Activated naive CD4-positive, alpha-beta T cell treated with anti-CD3 and anti-CD28 coated beads, Interleukin-2, amount 50 U/mL, for 24 hours (primary cell): ENCODE measurements around the gene C1QTNF7.

Experiments
- H3K27ac Mint-ChIP-seq: one replicate; pipeline ENCODE4 v1.8.0; 2021; ENCODE audit warnings: mild to moderate bottlenecking, mixed read lengths
- H3K27me3 Mint-ChIP-seq: one replicate; pipeline ENCODE4 v1.8.0; 2021; ENCODE audit warnings: mixed read lengths
- H3K36me3 Mint-ChIP-seq: one replicate; pipeline ENCODE4 v1.8.0; 2021; ENCODE audit warnings: mixed read lengths
- H3K4me1 Mint-ChIP-seq: one replicate; pipeline ENCODE4 v1.8.0; 2021; ENCODE audit warnings: mixed read lengths
- H3K4me3 Mint-ChIP-seq: one replicate; pipeline ENCODE4 v1.8.0; 2021; ENCODE audit warnings: mild to moderate bottlenecking, mixed read lengths
- H3K9me3 Mint-ChIP-seq: one replicate; pipeline ENCODE4 v1.8.0; 2021; ENCODE audit warnings: mixed read lengths

Gene C1QTNF7

DNA sequence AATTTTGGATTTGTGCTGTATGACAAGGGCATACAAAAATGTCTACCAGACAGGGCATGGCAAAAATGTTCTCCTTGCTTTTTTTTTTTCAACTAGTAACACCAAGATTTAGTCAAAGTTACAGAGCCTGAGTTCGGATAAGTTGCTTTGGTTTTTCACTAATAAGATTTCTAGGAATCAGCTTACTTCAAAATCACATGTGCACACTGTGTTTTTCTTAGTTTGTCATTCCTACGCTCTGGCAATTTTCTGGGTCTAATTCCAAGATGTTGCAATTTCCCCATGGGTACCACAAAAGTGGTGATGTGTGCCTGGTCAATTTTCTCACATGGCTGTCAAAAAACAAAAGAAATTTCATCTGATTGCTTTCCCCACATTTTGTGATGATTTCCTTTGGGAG, 6.3 kb downstream of the C1QTNF7 start:
- Mint-ChIP-seq H3K36me3 (no peaks in the 10 kb centered on the region), H3K27me3 (no peaks in the 10 kb centered on the region), H3K9me3 (no peaks in the 10 kb centered on the region), H3K4me1 (no peaks in the 10 kb centered on the region), H3K27ac (no peak overlapping the region), H3K4me3 (no peak overlapping the region)

DNA sequence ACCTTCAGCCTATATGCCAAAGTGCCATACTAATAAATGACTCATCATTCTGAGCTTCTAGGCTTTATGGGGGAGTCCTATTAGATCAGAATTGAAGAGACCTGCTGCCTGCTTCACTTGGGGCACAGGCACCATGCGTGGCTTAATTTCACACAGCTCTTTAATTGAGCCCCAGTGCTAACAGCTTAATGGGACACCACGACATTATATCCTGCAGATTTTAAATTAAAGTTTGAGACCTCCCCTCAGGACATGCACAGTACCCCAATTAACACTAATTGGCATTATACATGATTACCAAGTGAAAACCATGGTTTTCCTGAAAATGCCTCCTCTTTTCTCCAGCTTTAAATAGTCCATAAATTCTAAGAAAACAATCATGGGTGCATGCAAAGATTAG, 6.8 kb downstream of the C1QTNF7 start:
- H3K4me3 Mint-ChIP-seq = no peak overlapping the region
- no peak overlapping the region for H3K27ac Mint-ChIP-seq
- no peaks in the 10 kb centered on the region for H3K36me3 Mint-ChIP-seq
- H3K4me1 Mint-ChIP-seq = no peaks in the 10 kb centered on the region
- no peaks in the 10 kb centered on the region for H3K9me3 Mint-ChIP-seq
- H3K27me3 Mint-ChIP-seq = no peaks in the 10 kb centered on the region

DNA sequence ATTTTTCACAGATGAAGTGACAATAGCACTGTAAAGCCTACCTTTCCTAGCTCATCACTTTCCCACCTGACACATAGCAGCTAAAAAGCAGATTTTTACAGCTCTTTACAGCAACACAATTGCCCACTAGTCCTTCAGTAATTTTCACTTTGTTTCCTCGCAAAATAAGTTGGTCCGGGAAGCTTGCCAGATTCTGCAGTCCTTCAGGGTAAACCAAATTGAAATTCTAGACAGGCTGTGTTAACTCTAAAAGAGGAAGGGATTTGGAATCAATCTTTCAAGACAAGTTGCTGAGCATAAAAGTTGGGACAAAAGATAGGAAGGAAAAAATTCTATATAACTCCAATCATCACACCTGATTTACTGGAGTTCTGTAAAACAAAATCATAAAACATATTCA, 8.7 kb downstream of the C1QTNF7 start:
- Mint-ChIP-seq H3K9me3 (no peaks in the 10 kb centered on the region), H3K4me3 (no peak overlapping the region), H3K27ac (no peak overlapping the region), H3K27me3 (no peaks in the 10 kb centered on the region), H3K36me3 (no peaks in the 10 kb centered on the region), H3K4me1 (no peaks in the 10 kb centered on the region)

DNA sequence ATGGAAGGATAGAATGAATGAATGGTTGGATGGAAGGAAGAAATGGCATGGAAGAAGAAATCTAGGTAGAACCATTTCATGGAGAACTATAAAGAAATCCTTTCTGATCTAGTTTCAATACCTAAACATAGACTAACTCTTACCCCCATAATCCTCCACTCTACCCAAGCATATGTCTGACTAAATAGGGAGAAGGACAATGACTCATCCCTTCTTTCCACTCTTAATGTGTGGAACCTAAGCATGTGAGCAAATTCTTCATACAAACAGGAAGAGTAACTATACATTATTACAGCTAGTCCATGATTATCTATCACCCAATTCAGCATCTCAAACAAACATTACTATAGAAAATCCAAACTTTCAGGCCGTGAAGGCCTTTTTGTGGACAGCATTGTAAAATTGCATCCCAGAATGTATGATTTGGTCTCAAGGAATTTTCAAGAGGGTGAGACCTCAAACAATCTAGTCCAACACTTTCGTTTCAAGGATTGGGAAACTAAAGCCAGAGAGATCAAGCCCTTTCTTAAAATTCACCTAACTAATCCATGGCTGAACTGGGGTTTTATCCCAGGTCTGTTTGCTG, 11.2 kb downstream of the C1QTNF7 start:
- Mint-ChIP-seq H3K4me3 (no peak overlapping the region), H3K9me3 (no peaks in the 10 kb centered on the region), H3K4me1 (no peaks in the 10 kb centered on the region), H3K27me3 (no peaks in the 10 kb centered on the region), H3K27ac (no peak overlapping the region), H3K36me3 (peaks cover 2% of the 10 kb centered on the region)

DNA sequence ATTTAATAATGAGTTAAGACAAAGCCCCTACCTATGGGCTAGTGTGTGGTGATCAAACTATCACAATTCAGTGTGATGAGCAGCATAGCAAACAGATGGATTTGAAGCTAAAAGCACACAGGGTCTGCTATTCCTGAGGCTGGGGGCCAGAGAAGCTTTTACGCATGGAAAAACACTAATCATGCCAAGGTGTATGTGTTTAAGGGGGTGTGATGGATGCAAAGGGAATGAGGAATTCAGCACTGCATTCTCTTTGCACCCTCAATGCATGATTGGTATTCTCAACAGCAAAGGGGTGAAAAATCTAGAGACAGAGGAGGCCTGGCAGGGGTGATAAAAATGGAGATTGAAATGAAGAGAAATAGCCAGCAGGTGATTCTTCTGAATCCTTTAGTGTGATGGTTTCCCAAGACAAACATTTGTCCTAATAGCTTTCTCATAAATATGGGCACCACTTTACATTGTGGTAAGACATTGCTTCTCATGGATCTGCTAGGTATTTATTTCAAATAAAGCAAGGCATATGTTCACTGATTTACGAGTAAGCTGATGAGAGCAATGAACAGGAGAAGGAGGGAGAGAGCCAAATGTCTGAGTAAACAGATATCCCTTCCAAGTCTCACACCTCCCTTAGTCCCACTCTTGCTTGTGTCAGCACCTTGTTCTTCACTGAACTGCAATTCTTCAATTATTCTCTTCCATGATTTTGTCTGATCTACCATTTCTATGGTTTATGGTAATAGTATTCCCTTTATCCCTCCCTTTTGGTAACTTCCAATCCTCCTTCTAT, 15.7 kb downstream of the C1QTNF7 start:
- H3K27me3 Mint-ChIP-seq = no peaks in the 10 kb centered on the region
- H3K4me1 Mint-ChIP-seq = peaks cover 14% of the 10 kb centered on the region
- H3K36me3 Mint-ChIP-seq = peaks cover 2% of the 10 kb centered on the region
- H3K27ac Mint-ChIP-seq = no peak overlapping the region
- H3K9me3 Mint-ChIP-seq = no peaks in the 10 kb centered on the region
- no peak overlapping the region for H3K4me3 Mint-ChIP-seq

DNA sequence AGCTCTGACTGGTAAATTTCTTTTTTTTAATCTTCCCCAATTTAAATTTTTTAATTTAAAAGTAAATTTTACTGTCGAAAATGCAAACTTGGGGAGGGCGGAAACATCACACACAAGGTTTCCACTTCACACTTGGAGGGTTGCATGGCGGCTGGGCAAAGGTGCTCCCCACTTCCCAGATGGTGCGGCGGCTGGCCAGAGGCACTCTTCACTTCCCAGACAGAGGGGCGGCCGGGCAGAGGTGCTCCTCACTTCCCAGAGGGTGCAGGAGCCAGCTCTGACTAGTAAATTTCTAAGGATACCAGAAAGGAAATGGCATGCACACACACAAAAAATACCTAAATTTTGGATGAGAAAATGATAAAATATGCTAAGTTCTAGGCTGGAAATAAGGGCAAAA, 16.4 kb downstream of the C1QTNF7 start:
- peaks cover 2% of the 10 kb centered on the region for H3K36me3 Mint-ChIP-seq

GRCh38 chr4:15444879-15445547, 17.2 kb downstream of the C1QTNF7 start:
- Mint-ChIP-seq H3K9me3 (no peaks in the 10 kb centered on the region), H3K4me1 (peaks cover 14% of the 10 kb centered on the region), H3K27me3 (no peaks in the 10 kb centered on the region), H3K27ac (no peak overlapping the region), H3K4me3 (no peak overlapping the region), H3K36me3 (peaks cover 2% of the 10 kb centered on the region)

More for the DNA sequence above, 16.4 kb downstream of the C1QTNF7 start:
- H3K4me1 Mint-ChIP-seq = peaks cover 14% of the 10 kb centered on the region
- no peaks in the 10 kb centered on the region for H3K27me3 Mint-ChIP-seq
- H3K9me3 Mint-ChIP-seq = no peaks in the 10 kb centered on the region
- H3K4me3 Mint-ChIP-seq = no peak overlapping the region
- no peak overlapping the region for H3K27ac Mint-ChIP-seq

GRCh38 chr4:15451181-15451865, 23.5 kb downstream of the C1QTNF7 start:
- H3K36me3 Mint-ChIP-seq = no peaks in the 10 kb centered on the region
- H3K27ac Mint-ChIP-seq = no peak overlapping the region
- no peaks in the 10 kb centered on the region for H3K9me3 Mint-ChIP-seq
- no peaks in the 10 kb centered on the region for H3K27me3 Mint-ChIP-seq
- H3K4me1 Mint-ChIP-seq = peaks cover 4% of the 10 kb centered on the region
- no peak overlapping the region for H3K4me3 Mint-ChIP-seq

DNA sequence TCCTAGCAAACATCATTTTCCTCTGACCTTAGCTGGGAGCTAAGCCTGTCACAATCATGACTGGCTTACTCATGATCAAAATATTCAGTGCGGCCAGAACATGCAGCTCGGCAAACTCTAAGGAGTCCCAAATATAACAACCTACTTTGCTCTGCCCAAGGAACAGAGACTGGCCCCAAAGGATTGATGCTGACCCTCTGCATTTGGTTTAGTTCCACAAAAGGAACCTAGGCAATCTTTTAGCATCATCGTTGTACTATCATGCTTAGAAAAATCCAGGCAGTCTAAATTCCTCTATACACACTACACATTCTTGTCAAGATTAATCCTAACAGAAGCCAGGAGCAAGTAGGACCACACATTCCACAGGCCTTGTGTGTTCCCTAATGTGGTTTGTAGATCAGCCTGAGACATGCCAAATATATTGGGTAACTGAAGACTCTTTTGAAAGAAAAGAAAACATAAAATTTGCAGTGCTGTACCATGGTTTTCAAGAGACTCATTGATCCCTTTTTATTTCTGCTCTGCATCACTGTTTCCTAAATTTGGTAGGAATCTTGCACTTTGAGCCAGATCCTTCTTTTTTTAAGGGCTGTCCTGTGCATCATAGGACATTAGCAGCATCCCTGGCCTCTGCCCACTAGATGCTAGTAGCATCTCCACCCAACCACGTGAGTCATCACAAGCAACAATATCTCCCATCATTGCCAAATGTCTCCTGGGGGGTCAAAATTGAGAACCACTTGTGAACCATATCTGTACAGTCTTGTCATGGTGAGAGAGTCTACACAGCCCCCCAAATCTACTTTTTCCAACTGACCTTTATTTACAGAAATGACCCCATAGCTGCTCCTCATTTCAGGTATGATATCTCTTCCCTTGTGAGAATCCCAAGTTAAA, 24.3 kb downstream of the C1QTNF7 start:
- Mint-ChIP-seq H3K9me3 (no peaks in the 10 kb centered on the region), H3K4me3 (no peak overlapping the region), H3K27me3 (no peaks in the 10 kb centered on the region), H3K4me1 (peaks cover 4% of the 10 kb centered on the region), H3K36me3 (no peaks in the 10 kb centered on the region), H3K27ac (no peak overlapping the region)

GRCh38 chr4:15455290-15455689, 27.5 kb downstream of the C1QTNF7 start:
- no peaks in the 10 kb centered on the region for H3K9me3 Mint-ChIP-seq

DNA sequence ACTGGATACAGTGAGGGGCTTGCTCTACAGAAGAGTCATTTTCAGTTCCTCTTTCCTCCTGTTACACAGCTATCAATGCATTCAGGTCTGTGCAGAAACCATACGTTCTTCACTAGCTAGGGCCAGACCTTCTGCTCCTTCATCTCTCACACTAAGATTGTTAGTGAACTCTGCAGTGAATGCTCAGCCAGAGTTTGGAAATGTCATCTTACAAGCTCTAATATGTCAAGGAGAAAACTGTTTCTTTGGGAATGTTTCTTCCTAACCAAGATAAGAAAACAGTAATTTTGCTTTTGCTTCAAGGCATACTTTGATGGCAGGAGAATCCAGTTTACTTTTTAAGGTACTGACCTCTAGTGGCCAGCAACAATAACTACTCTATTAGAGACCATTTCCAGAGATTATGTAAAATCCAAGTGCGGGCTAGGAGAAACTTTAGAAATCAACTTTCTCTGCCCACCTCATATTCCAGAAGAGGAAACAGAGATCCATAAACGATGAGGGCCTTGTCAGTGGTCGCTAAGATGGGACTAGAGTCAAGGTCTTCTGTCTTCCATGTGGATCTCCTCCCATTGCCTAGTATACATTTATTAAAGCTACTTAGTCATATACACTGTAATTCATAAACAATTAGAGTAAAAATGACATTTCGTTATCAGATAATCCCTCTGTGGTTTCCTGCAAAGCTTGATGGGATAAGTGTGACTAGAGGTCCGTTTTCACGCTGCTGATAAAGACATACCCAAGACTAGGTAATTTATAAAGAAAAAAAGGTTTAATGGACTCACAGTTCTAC, 29.8 kb downstream of the C1QTNF7 start:
- peaks cover 3% of the 10 kb centered on the region for H3K4me1 Mint-ChIP-seq
- no peak overlapping the region for H3K27ac Mint-ChIP-seq
- no peaks in the 10 kb centered on the region for H3K36me3 Mint-ChIP-seq
- no peaks in the 10 kb centered on the region for H3K27me3 Mint-ChIP-seq
- no peak overlapping the region for H3K4me3 Mint-ChIP-seq
- H3K9me3 Mint-ChIP-seq = no peaks in the 10 kb centered on the region

More at GRCh38 chr4:15455290-15455689, 27.5 kb downstream of the C1QTNF7 start:
- Mint-ChIP-seq H3K4me3 (no peak overlapping the region), H3K4me1 (peaks cover 6% of the 10 kb centered on the region), H3K27me3 (no peaks in the 10 kb centered on the region), H3K36me3 (no peaks in the 10 kb centered on the region), H3K27ac (no peak overlapping the region)

GRCh38 chr4:15458616-15459015, 30.8 kb downstream of the C1QTNF7 start:
- no peaks in the 10 kb centered on the region for H3K9me3 Mint-ChIP-seq
- H3K27ac Mint-ChIP-seq = no peak overlapping the region
- H3K4me1 Mint-ChIP-seq = peaks cover 3% of the 10 kb centered on the region
- no peaks in the 10 kb centered on the region for H3K36me3 Mint-ChIP-seq
- H3K4me3 Mint-ChIP-seq = no peak overlapping the region
- no peaks in the 10 kb centered on the region for H3K27me3 Mint-ChIP-seq

DNA sequence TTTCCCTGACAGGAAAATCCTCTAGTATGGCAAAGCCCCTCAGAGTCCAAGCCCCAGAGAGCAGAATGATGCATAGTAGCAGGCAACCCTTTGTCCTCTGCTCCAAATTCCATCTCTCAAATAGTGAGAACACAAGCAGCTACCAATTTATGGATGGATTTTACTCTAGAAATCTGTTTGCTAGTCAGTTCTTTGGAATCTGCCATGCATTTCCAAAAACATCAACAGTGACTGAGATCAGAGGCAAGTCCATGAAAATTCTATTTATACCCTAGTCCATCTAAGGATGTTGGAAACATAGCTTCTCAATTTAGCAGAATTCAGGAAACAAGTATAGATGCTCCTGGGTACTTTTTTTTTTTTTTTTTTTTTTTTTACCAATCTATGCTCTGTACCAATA, 31.9 kb downstream of the C1QTNF7 start:
- Mint-ChIP-seq H3K9me3 (no peaks in the 10 kb centered on the region), H3K27ac (no peak overlapping the region), H3K36me3 (no peaks in the 10 kb centered on the region), H3K4me1 (peaks cover 3% of the 10 kb centered on the region), H3K27me3 (no peaks in the 10 kb centered on the region), H3K4me3 (no peak overlapping the region)

DNA sequence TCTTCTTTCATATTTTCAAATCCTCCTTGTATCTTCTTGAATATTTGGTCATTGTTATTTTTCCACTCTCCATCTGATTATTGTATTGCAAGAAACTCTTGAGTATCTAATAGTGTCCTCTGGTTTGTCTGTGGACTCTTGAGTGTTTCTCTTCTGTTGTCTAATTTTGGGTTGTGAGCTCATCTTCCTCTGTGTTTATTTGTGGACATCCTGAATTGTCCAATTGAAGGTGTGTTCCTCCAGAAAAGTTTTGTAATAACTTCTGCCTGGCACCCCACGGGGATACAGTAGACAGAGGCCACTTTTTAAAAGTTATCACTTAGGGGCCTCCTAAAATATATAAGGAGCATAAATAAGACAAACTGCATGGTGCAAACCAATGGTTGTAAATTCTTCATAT, 38.8 kb downstream of the C1QTNF7 start:
- H3K27ac Mint-ChIP-seq = no peak overlapping the region
- H3K36me3 Mint-ChIP-seq = no peaks in the 10 kb centered on the region
- no peak overlapping the region for H3K4me3 Mint-ChIP-seq
- no peaks in the 10 kb centered on the region for H3K9me3 Mint-ChIP-seq
- peaks cover 14% of the 10 kb centered on the region for H3K4me1 Mint-ChIP-seq
- H3K27me3 Mint-ChIP-seq = no peaks in the 10 kb centered on the region
